ENCODE measurements around the gene BBS9.
A peak's percentile ranks its signal among the peaks of the same experiment; 100 is the strongest.

BBS9 gene

DNA sequence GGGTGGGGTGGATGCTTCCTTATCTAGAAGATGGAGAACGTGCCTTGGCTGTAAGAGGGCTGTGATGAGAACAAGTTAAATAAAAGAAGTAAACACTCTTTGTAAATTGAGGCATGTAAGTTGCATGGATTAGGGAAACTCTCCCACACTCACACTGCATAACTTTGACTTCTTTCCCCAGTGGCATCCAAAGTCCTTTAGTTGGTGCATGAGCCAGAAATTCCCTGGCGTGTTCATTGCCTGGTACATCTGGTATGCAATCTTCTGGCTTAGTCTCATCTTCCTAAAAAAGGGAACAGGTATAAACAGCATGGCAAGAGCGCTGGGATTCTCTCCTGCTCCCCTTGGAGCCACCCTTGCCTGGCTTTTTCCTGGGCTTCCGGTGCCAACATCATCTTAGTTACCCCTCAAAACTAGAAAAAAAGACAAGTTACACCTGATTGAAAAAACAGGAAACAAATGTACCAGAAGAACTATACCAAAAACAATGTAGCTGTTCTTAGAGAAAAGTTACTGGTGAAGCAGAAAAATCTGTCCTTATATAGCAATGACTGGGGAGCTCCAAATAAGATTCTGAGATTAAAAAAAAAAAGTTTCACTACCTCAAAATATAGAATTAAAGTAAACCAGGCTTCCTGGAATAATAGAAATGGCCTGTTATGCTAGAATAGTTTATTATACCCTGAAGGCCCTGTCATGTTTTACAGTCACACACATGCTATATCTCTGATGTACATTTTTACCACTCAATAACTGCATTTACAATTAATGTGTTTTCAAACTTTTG lies 30.0 kb upstream of the BBS9 start:
- TF ChIP-seq, protein P1, sequence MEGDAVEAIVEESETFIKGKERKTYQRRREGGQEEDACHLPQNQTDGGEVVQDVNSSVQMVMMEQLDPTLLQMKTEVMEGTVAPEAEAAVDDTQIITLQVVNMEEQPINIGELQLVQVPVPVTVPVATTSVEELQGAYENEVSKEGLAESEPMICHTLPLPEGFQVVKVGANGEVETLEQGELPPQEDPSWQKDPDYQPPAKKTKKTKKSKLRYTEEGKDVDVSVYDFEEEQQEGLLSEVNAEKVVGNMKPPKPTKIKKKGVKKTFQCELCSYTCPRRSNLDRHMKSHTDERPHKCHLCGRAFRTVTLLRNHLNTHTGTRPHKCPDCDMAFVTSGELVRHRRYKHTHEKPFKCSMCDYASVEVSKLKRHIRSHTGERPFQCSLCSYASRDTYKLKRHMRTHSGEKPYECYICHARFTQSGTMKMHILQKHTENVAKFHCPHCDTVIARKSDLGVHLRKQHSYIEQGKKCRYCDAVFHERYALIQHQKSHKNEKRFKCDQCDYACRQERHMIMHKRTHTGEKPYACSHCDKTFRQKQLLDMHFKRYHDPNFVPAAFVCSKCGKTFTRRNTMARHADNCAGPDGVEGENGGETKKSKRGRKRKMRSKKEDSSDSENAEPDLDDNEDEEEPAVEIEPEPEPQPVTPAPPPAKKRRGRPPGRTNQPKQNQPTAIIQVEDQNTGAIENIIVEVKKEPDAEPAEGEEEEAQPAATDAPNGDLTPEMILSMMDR (IDR thresholded peaks at IDR 0.05; ENCODE audit: low read depth, low read length): no peak
- no peak for TF ChIP-seq EZH2phosphoT487 (IDR thresholded peaks at IDR 0.05; ENCODE audit: low read depth)
- Histone ChIP-seq H3K4me2 (ENCODE audit: low read length) (peak overlapping the region; percentile 65), H3K9me3 (ENCODE audit: insufficient read depth, low read length) (no peaks in the 10 kb centered on the region), H3K36me3 (replicated peaks; ENCODE audit: low read depth, low read length) (peaks cover 41% of the 10 kb centered on the region), H3K27me3 (ENCODE audit: low read depth, low read length) (no peaks in the 10 kb centered on the region), H3K27ac (ENCODE audit: low read length) (peak overlapping the region; percentile 94), H2AFZ (ENCODE audit: low read depth, low read length) (no peak overlapping the region), H3K9ac (ENCODE audit: low read length) (peak overlapping the region; percentile 77), H3K4me3 (ENCODE audit: low read length) (peak overlapping the region; percentile 22; the same call in 1 of the 2 replicates), H3K4me1 (ENCODE audit: low read length) (peaks cover 28% of the 10 kb centered on the region), H3K79me2 (ENCODE audit: low read length) (peaks cover 33% of the 10 kb centered on the region), H4K20me1 (ENCODE audit: insufficient read depth, low read length) (no peaks in the 10 kb centered on the region)

DNA sequence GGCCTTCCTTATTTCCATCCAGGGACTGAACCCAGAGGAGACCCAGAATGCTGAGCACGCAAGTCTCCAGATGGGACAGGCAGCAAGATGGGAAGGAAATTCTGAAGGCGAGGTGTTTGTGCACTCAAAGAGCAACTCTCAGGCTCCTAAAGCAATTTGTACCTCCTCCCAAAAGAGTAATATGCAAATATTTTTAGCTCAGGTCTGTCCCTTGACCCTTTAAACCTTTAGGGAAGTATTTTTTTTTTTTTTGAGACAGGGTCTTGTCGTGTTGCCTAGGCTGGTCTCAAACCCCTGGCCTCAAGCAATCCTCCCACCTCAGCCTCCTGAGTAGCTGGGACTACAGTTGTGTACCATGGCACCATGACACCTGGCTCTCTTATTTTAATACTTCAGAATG lies 28.6 kb upstream of the BBS9 start:
- Histone ChIP-seq H3K36me3 (replicated peaks; ENCODE audit: low read depth, low read length) (peaks cover 40% of the 10 kb centered on the region), H3K9ac (ENCODE audit: low read length) (peak overlapping the region; percentile 77), H3K4me1 (ENCODE audit: low read length) (peaks cover 28% of the 10 kb centered on the region), H3K9me3 (ENCODE audit: insufficient read depth, low read length) (no peaks in the 10 kb centered on the region), H3K79me2 (ENCODE audit: low read length) (peaks cover 48% of the 10 kb centered on the region), H4K20me1 (ENCODE audit: insufficient read depth, low read length) (no peaks in the 10 kb centered on the region), H3K27ac (ENCODE audit: low read length) (peak overlapping the region; percentile 94), H3K4me2 (ENCODE audit: low read length) (peak overlapping the region; percentile 65), H2AFZ (ENCODE audit: low read depth, low read length) (no peak overlapping the region), H3K27me3 (ENCODE audit: low read depth, low read length) (no peaks in the 10 kb centered on the region), H3K4me3 (ENCODE audit: low read length) (peak overlapping the region; percentile 22; the same call in 1 of the 2 replicates)
- TF ChIP-seq, protein P1 (IDR thresholded peaks at IDR 0.05; ENCODE audit: low read depth, low read length): no peak
- no peak for TF ChIP-seq EZH2phosphoT487 (IDR thresholded peaks at IDR 0.05; ENCODE audit: low read depth)

DNA sequence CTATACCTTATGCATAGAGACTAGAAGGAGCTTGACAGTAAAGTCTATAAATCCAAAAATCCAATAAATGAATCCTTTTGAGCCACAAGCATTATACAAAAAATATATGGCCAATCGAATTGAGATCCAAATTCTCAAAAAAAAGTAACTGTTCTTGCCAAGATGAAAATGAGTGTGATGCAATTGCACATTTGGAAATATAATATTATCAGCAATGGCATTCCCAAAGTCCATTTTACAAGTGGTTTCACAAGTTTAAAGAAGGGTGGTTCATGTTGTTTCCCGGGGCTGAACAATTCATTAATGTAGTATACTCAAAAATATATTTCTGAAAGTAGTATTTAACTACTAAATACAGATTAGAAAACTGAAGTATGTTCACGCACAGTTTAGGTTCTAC lies 27.5 kb upstream of the BBS9 start:
- TF ChIP-seq, protein P1 (IDR thresholded peaks at IDR 0.05; ENCODE audit: low read depth, low read length): no peak
- TF ChIP-seq EZH2phosphoT487 (IDR thresholded peaks at IDR 0.05; ENCODE audit: low read depth): no peak
- Histone ChIP-seq H3K9ac (ENCODE audit: low read length) (no peak overlapping the region), H3K4me1 (ENCODE audit: low read length) (peaks cover 30% of the 10 kb centered on the region), H2AFZ (ENCODE audit: low read depth, low read length) (no peak overlapping the region), H3K27ac (ENCODE audit: low read length) (no peak overlapping the region), H4K20me1 (ENCODE audit: insufficient read depth, low read length) (peaks cover 1% of the 10 kb centered on the region; the same call in 1 of the 2 replicates), H3K4me2 (ENCODE audit: low read length) (no peak overlapping the region), H3K36me3 (replicated peaks; ENCODE audit: low read depth, low read length) (peaks cover 33% of the 10 kb centered on the region), H3K9me3 (ENCODE audit: insufficient read depth, low read length) (no peaks in the 10 kb centered on the region), H3K79me2 (ENCODE audit: low read length) (peaks cover 59% of the 10 kb centered on the region), H3K4me3 (ENCODE audit: low read length) (no peak overlapping the region), H3K27me3 (ENCODE audit: low read depth, low read length) (no peaks in the 10 kb centered on the region)

DNA sequence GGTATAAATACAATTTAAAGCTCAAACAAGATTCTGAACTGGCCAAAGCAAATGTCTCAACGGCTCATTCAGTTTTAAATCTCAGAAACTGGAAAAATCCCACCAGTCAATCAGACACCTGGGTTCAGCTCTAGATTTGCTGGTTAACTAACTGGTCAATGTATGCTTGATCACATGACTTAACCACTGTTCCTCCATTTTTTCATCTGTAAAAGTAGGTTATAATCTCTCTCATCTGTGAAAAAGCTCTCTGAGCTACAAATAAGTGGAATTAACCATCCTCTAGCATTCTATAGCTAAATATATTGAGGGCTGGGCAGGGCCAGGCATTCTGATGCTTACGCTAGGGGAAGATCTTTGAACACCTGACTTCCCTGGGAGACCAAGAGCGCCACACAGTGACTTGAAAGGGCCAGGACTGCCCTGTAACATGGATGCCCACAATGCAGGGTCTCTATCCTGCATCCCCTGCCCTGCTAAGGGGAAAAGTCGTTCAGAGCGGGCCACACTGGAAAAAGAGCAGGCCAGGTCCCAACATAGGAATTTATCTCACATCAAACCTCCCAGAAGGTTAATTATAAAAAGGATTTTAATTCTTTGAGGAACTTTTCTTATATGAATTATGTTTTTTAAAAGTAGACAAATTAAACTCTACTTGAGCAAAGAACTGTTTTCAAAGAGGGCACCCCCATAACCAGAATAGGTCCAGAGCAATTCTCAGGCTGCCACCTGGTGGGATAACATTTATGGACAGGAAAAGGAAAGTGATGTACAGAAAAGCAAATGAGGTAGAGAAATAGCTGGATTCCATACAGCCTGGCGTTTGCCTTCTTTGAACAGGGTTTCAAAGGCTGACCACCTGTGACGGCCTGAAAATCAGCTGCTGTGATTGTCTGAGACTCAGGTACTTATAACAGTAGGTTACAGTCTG lies 22.0 kb upstream of the BBS9 start:
- H3K9me3 ChIP-seq (ENCODE audit: insufficient read depth, low read length): no peaks in the 10 kb centered on the region
- H3K4me1 ChIP-seq (ENCODE audit: low read length): peaks cover 14% of the 10 kb centered on the region
- peak overlapping the region; percentile 90 for H3K4me3 ChIP-seq (ENCODE audit: low read length)
- H3K27ac ChIP-seq (ENCODE audit: low read length): peak overlapping the region; percentile 61
- TF ChIP-seq EZH2phosphoT487 (IDR thresholded peaks at IDR 0.05; ENCODE audit: low read depth): no peak
- TF ChIP-seq, protein P1 (IDR thresholded peaks at IDR 0.05; ENCODE audit: low read depth, low read length): peak; percentile 47
- peaks cover 9% of the 10 kb centered on the region; the same call in 1 of the 2 replicates for H4K20me1 ChIP-seq (ENCODE audit: insufficient read depth, low read length)
- H2AFZ ChIP-seq (ENCODE audit: low read depth, low read length): no peak overlapping the region
- H3K79me2 ChIP-seq (ENCODE audit: low read length): peaks cover 64% of the 10 kb centered on the region
- H3K4me2 ChIP-seq (ENCODE audit: low read length): peak overlapping the region; percentile 94
- peaks cover 3% of the 10 kb centered on the region for H3K36me3 ChIP-seq (replicated peaks; ENCODE audit: low read depth, low read length)
- peak overlapping the region; percentile 84 for H3K9ac ChIP-seq (ENCODE audit: low read length)
- no peaks in the 10 kb centered on the region for H3K27me3 ChIP-seq (ENCODE audit: low read depth, low read length)

All from OCI-LY3 (cell line).